Activated CD4-positive, alpha-beta T cell treated with anti-CD3 and anti-CD28 coated beads, Interleukin-2, amount 50 U/mL, for 24 hours (primary cell): ENCODE data around the gene ADCY3.
"Not testable (repeated sequence)": the region's sequence is repeated elsewhere in the genome, so short reads cannot be mapped to it uniquely, and the experiment has no call there.

ENCODE experiments used
- DNase-seq, 2 donors: peaks; one replicate each; pipeline ENCODE4 v3.0.0-alpha.2; 2020; ENCODE audit warnings: low read depth in 1 of 2, low spot score in 1 of 2

The ADCY3 gene

GRCh38 chr2:24816404-24816803 is 103.6 kb downstream of the ADCY3 start:
- DNase-seq, result no peak

- DNase-seq, result no peak
Observed at GRCh38 chr2:24815171-24815570, 104.9 kb downstream of the ADCY3 start.

- DNase-seq, result no peak
Observed at GRCh38 chr2:24814516-24814915, 105.5 kb downstream of the ADCY3 start.

GRCh38 chr2:24813691-24814137 is 106.3 kb downstream of the ADCY3 start:
- no peak for DNase-seq

- DNase-seq, result no peak
Observed at GRCh38 chr2:24809316-24810007, 110.6 kb downstream of the ADCY3 start.

- no peak for DNase-seq
Observed at GRCh38 chr2:24806661-24807036, 113.4 kb downstream of the ADCY3 start.

- DNase-seq, result not testable (repeated sequence)
Observed at GRCh38 chr2:24805811-24806660, 114.0 kb downstream of the ADCY3 start.

- DNase-seq, result not testable (repeated sequence)
Observed at GRCh38 chr2:24800487-24800886, 119.5 kb downstream of the ADCY3 start.

GRCh38 chr2:24797644-24798043 is 122.4 kb downstream of the ADCY3 start:
- no peak for DNase-seq

- peak in 1 of 2 donors; percentile 1 for DNase-seq
Observed at GRCh38 chr2:24793761-24794435, 126.1 kb downstream of the ADCY3 start.

- peak; percentile 89 to 93 for DNase-seq
Observed at GRCh38 chr2:24792874-24793760, 126.9 kb downstream of the ADCY3 start, which contains the start of the genes CENPO and PTRHD1. Gene CENPO, plus strand, starts transcription at chr2:24793425. Its CDS starts 495 bp downstream, at chr2:24793920. Gene PTRHD1, minus strand, starts transcription at chr2:24793391. Its CDS starts 14 bp downstream, at chr2:24793377.

GRCh38 chr2:24792542-24792873 is 127.5 kb downstream of the ADCY3 start:
- no peak for DNase-seq

- DNase-seq, result no peak
Observed at GRCh38 chr2:24791452-24791851, 128.6 kb downstream of the ADCY3 start.

- DNase-seq, result no peak
Observed at GRCh38 chr2:24788816-24789215, 131.2 kb downstream of the ADCY3 start.

- DNase-seq, result no peak
Observed at GRCh38 chr2:24787532-24787931, 132.5 kb downstream of the ADCY3 start.

- no peak for DNase-seq
Observed at GRCh38 chr2:24785671-24786321, 134.2 kb downstream of the ADCY3 start.

GRCh38 chr2:24783641-24784040 is 136.4 kb downstream of the ADCY3 start:
- no peak for DNase-seq

GRCh38 chr2:24779116-24779515 is 140.9 kb downstream of the ADCY3 start:
- DNase-seq, result no peak

GRCh38 chr2:24774373-24774772 is 145.7 kb downstream of the ADCY3 start:
- DNase-seq, result no peak
